Activated CD4-positive, alpha-beta memory T cell treated with anti-CD3 and anti-CD28 coated beads, Interleukin-2, amount 10 ng/mL, durations not matched to agents 7 days and 5 days (primary cell): ENCODE measurements around the gene UPK2. TPM values are rescaled to one million over a fixed set of nuclear protein-coding genes. Genes with fewer than 3 reads are reported as not detected.
"Not testable (repeated sequence)": the region's sequence is repeated elsewhere in the genome, so short reads cannot be mapped to it uniquely, and the experiment has no call there.

Experiments
- CTCF ChIA-PET: fragments of 350-600 bp; sonication (Branson Sonifier 250); formaldehyde crosslinking; loops from one replicate; lab custom pipeline; 2021; ENCODE audit warnings: antibody characterized with exemption, inconsistent platforms; lab: Charles Lee
- POLR2A ChIA-PET: fragments of 350-600 bp; sonication (Branson Sonifier 250); formaldehyde crosslinking; loops from one replicate; lab custom pipeline; 2021; ENCODE audit warnings: antibody characterized with exemption; lab: Charles Lee
- DNase-seq: peaks from one replicate; pipeline ENCODE4 v3.0.0-alpha.2; 2020
- H3K27ac Mint-ChIP-seq: one replicate; pipeline ENCODE4 v1.8.0; 2021; ENCODE audit warnings: mild to moderate bottlenecking, mixed read lengths
- H3K27me3 Mint-ChIP-seq: one replicate; pipeline ENCODE4 v1.8.0; 2021; ENCODE audit warnings: mixed read lengths
- H3K36me3 Mint-ChIP-seq: one replicate; pipeline ENCODE4 v1.8.0; 2021; ENCODE audit warnings: low read depth, mixed read lengths
- H3K4me1 Mint-ChIP-seq: one replicate; pipeline ENCODE4 v1.8.0; 2021; ENCODE audit warnings: mixed read lengths
- H3K4me3 Mint-ChIP-seq: one replicate; pipeline ENCODE4 v1.8.0; 2021; ENCODE audit warnings: mild to moderate bottlenecking, mixed read lengths
- H3K9me3 Mint-ChIP-seq: one replicate; pipeline ENCODE4 v1.8.0; 2021; ENCODE audit warnings: mixed read lengths
- total RNA-seq, 2 experiments: library from RNA; stranded (reverse); gene quantifications; one replicate each; pipeline ENCODE4 v1.2.3, GENCODE V29; 2021

Gene UPK2
- total RNA-seq, 2 experiments from 2014 or later: not detected

GRCh38 chr11:118980191-118980881 is 24.2 kb downstream of the UPK2 start:
- POLR2A ChIA-PET: no interaction called here

GRCh38 chr11:118984337-118984736 is 28.2 kb downstream of the UPK2 start:
- H3K9me3 Mint-ChIP-seq, H3K27ac Mint-ChIP-seq, H3K4me1 Mint-ChIP-seq, H3K4me3 Mint-ChIP-seq, H3K36me3 Mint-ChIP-seq, DNase-seq, H3K27me3 Mint-ChIP-seq: not testable (repeated sequence)
- CTCF ChIA-PET: interaction anchor here (0.6 kb wide), 1 partner anchor 222 kb away, joined by 3 read pairs; the partner anchor contains the start of gene CBL
- POLR2A ChIA-PET: interaction anchor here (1.1 kb wide), 1 partner anchor 13 kb away, joined by 4 read pairs; the partner anchor contains the start of gene CENATAC

More at GRCh38 chr11:118980191-118980881, 24.2 kb downstream of the UPK2 start:
- H3K36me3 Mint-ChIP-seq: no peaks in the 10 kb centered on the region
- H3K27ac Mint-ChIP-seq: no peak overlapping the region
- no peak for DNase-seq
- H3K4me3 Mint-ChIP-seq: no peak overlapping the region
- peaks cover 5% of the 10 kb centered on the region for H3K27me3 Mint-ChIP-seq
- CTCF ChIA-PET: no interaction called here
- no peaks in the 10 kb centered on the region for H3K4me1 Mint-ChIP-seq
- H3K9me3 Mint-ChIP-seq: no peaks in the 10 kb centered on the region

GRCh38 chr11:118984825-118985224 is 28.7 kb downstream of the UPK2 start:
- CTCF ChIA-PET: interaction anchor here (0.6 to 1.4 kb wide), 3 partner anchors 27 to 466 kb away, joined by 3 to 5 read pairs (median 4); partner anchors contain the start of gene CBL
- POLR2A ChIA-PET: interaction anchor here (1.1 kb wide), 1 partner anchor 13 kb away, joined by 4 read pairs; the partner anchor contains the start of gene CENATAC
- Mint-ChIP-seq H3K27me3 (no peaks in the 10 kb centered on the region), H3K27ac (no peak overlapping the region), H3K4me1 (no peaks in the 10 kb centered on the region), H3K4me3 (no peak overlapping the region), H3K36me3 (no peaks in the 10 kb centered on the region), H3K9me3 (no peaks in the 10 kb centered on the region)
- no peak for DNase-seq

GRCh38 chr11:118988280-118988679 is 32.2 kb downstream of the UPK2 start:
- ChIA-PET POLR2A (interaction anchor here (1.4 kb wide), 1 partner anchor 9 kb away, joined by 5 read pairs; the partner anchor contains the start of gene CENATAC), CTCF (interaction anchor here (0.7 to 1.9 kb wide), 2 partner anchors 10 to 45 kb away, joined by 3 to 6 read pairs; partner anchors contain the start of gene CENATAC)
- no peak overlapping the region for H3K4me3 Mint-ChIP-seq
- no peaks in the 10 kb centered on the region for H3K27me3 Mint-ChIP-seq
- no peak overlapping the region for H3K27ac Mint-ChIP-seq
- H3K36me3 Mint-ChIP-seq: peaks cover 3% of the 10 kb centered on the region
- H3K9me3 Mint-ChIP-seq: no peaks in the 10 kb centered on the region
- no peaks in the 10 kb centered on the region for H3K4me1 Mint-ChIP-seq
- no peak for DNase-seq

- H3K27me3 Mint-ChIP-seq, POLR2A ChIA-PET, H3K27ac Mint-ChIP-seq, CTCF ChIA-PET, H3K9me3 Mint-ChIP-seq, DNase-seq, H3K36me3 Mint-ChIP-seq, H3K4me3 Mint-ChIP-seq, H3K4me1 Mint-ChIP-seq: not testable (repeated sequence)
Measured at GRCh38 chr11:118991486-118992038, 35.5 kb downstream of the UPK2 start.

GRCh38 chr11:118996926-118997626 is 41.0 kb downstream of the UPK2 start:
- ChIA-PET POLR2A (interaction anchor here (0.7 to 5.7 kb wide), 34 partner anchors 8 to 324 kb away, joined by 3 to 150 read pairs (median 5); partner anchors contain the start of genes C2CD2L, CBL, DDX6 and HMBS), CTCF (interaction anchor here (0.8 to 3.0 kb wide), 8 partner anchors 8 to 341 kb away, joined by 3 to 12 read pairs (median 4); partner anchors contain the start of gene SLC37A4)
- Mint-ChIP-seq H3K4me1 (peaks cover 36% of the 10 kb centered on the region), H3K9me3 (no peaks in the 10 kb centered on the region), H3K4me3 (peak overlapping the region; percentile 99), H3K27ac (peak overlapping the region; percentile 95), H3K27me3 (no peaks in the 10 kb centered on the region), H3K36me3 (peaks cover 35% of the 10 kb centered on the region)
- DNase-seq: peak; percentile 48

- peaks cover 36% of the 10 kb centered on the region for H3K4me1 Mint-ChIP-seq
- CTCF ChIA-PET: interaction anchor here (0.8 to 3.0 kb wide), 8 partner anchors 8 to 340 kb away, joined by 3 to 12 read pairs (median 4); partner anchors contain the start of gene SLC37A4
- peak within 1 kb of the TSS; percentile 99 for H3K4me3 Mint-ChIP-seq
- no peaks in the 10 kb centered on the region for H3K27me3 Mint-ChIP-seq
- POLR2A ChIA-PET: interaction anchor here (0.7 to 5.7 kb wide), 35 partner anchors 9 to 323 kb away, joined by 3 to 150 read pairs (median 5); partner anchors contain the start of genes C2CD2L, CBL, DDX6 and HMBS
- H3K36me3 Mint-ChIP-seq: peaks cover 41% of the 10 kb centered on the region
- peak; percentile 98 for DNase-seq
- peak within 1 kb of the TSS; percentile 95 for H3K27ac Mint-ChIP-seq
- no peaks in the 10 kb centered on the region for H3K9me3 Mint-ChIP-seq
Measured at GRCh38 chr11:118997627-118998387, 41.7 kb downstream of the UPK2 start, which contains the start of gene CENATAC. Gene CENATAC, plus strand, starts transcription at chr11:118998138. Its CDS starts 60 bp downstream, at chr11:118998198.

- Mint-ChIP-seq H3K9me3 (no peaks in the 10 kb centered on the region), H3K27ac (peak overlapping the region; percentile 95), H3K4me1 (peaks cover 38% of the 10 kb centered on the region), H3K27me3 (no peaks in the 10 kb centered on the region), H3K36me3 (peaks cover 46% of the 10 kb centered on the region), H3K4me3 (peak overlapping the region; percentile 99)
- ChIA-PET POLR2A (interaction anchor here (0.9 to 5.7 kb wide), 22 partner anchors 9 to 323 kb away, joined by 3 to 150 read pairs (median 8); partner anchors contain the start of genes C2CD2L, DDX6, HMBS and HYOU1), CTCF (interaction anchor here (1.9 to 3.0 kb wide), 3 partner anchors 9 to 33 kb away, joined by 5 to 12 read pairs (median 6); partner anchors contain the start of gene SLC37A4)
- no peak for DNase-seq
Measured at GRCh38 chr11:118998388-118998717, 42.3 kb downstream of the UPK2 start.

GRCh38 chr11:118998822-118999221 is 42.7 kb downstream of the UPK2 start:
- H3K27me3 Mint-ChIP-seq: no peaks in the 10 kb centered on the region
- peaks cover 38% of the 10 kb centered on the region for H3K4me1 Mint-ChIP-seq
- ChIA-PET POLR2A (interaction anchor here (2.0 to 5.7 kb wide), 5 partner anchors 16 to 208 kb away, joined by 9 to 150 read pairs (median 26); partner anchors contain the start of genes DDX6, RPS25, TRAPPC4 and VPS11), CTCF (interaction anchor here (1.0 to 3.0 kb wide), 3 partner anchors 9 to 57 kb away, joined by 3 to 12 read pairs (median 6); partner anchors contain the start of gene SLC37A4)
- no peaks in the 10 kb centered on the region for H3K9me3 Mint-ChIP-seq
- peaks cover 50% of the 10 kb centered on the region for H3K36me3 Mint-ChIP-seq
- H3K4me3 Mint-ChIP-seq: peak overlapping the region; percentile 99
- no peak for DNase-seq
- peak overlapping the region; percentile 95 for H3K27ac Mint-ChIP-seq

- POLR2A ChIA-PET: interaction anchor here (1.6 to 5.7 kb wide), 2 partner anchors 14 to 56 kb away, joined by 6 to 150 read pairs; partner anchors contain the start of genes RPS25 and TRAPPC4
- H3K27ac Mint-ChIP-seq: no peak overlapping the region
- H3K4me3 Mint-ChIP-seq: no peak overlapping the region
- peaks cover 41% of the 10 kb centered on the region for H3K4me1 Mint-ChIP-seq
- CTCF ChIA-PET: no interaction called here
- DNase-seq: no peak
- peaks cover 56% of the 10 kb centered on the region for H3K36me3 Mint-ChIP-seq
- H3K27me3 Mint-ChIP-seq: no peaks in the 10 kb centered on the region
- H3K9me3 Mint-ChIP-seq: no peaks in the 10 kb centered on the region
Measured at GRCh38 chr11:119000906-119001305, 44.8 kb downstream of the UPK2 start.

- H3K36me3 Mint-ChIP-seq: peaks cover 56% of the 10 kb centered on the region
- H3K4me3 Mint-ChIP-seq: no peak overlapping the region
- ChIA-PET POLR2A (no interaction called here), CTCF (interaction anchor here (0.7 kb wide), 1 partner anchor 12 kb away, joined by 4 read pairs; no protein-coding TSS in a partner anchor)
- no peaks in the 10 kb centered on the region for H3K27me3 Mint-ChIP-seq
- no peak overlapping the region for H3K27ac Mint-ChIP-seq
- DNase-seq: no peak
- H3K4me1 Mint-ChIP-seq: peaks cover 10% of the 10 kb centered on the region
- no peaks in the 10 kb centered on the region for H3K9me3 Mint-ChIP-seq
Measured at GRCh38 chr11:119006656-119007055, 50.6 kb downstream of the UPK2 start.
